Measurements from ENCODE around the gene STXBP1. TPM values are rescaled to one million over a fixed set of nuclear protein-coding genes. Genes with fewer than 3 reads are reported as not detected.

The STXBP1 gene
- total RNA-seq, 1 donor from 2014 or later: 5.2 TPM

- peak overlapping the region; percentile 23 to 64 (median 59) for H3K4me3 ChIP-seq (ENCODE audit: low read length in 3 of 3)
These were observed 87.1 kb downstream of the STXBP1 start for GRCh38 chr9:127698985-127699670.

GRCh38 chr9:127700140-127700539, 88.1 kb downstream of the STXBP1 start:
- Histone ChIP-seq H3K9ac (ENCODE audit: low read depth in 1 of 3, low read length in 3 of 3) (peak overlapping the region in 2 of 3 donors; percentile 35 to 57), H3K9me3 (ENCODE audit: control insufficient read depth in 3 of 3, low read length in 3 of 3) (no peaks in the 10 kb centered on the region), H3K4me1 (ENCODE audit: control insufficient read depth in 3 of 3, insufficient read depth in 3 of 3, low read length in 3 of 3) (peaks cover 10 to 22% (median 21%) of the 10 kb centered on the region in 3 donors), H3K27ac (ENCODE audit: low read depth, low read length) (peak overlapping the region; percentile 95), H3K36me3 (ENCODE audit: control insufficient read depth in 3 of 3, insufficient read depth in 3 of 3, low read length in 3 of 3) (no peaks in the 10 kb centered on the region), H3K4me3 (ENCODE audit: low read length in 3 of 3) (no peak overlapping the region), H3K27me3 (ENCODE audit: control insufficient read depth in 3 of 3, insufficient read depth in 3 of 3, low read length in 3 of 3) (peaks cover 0 to under 1% (median 0%) of the 10 kb centered on the region in 3 donors)

More at GRCh38 chr9:127698985-127699670, 87.1 kb downstream of the STXBP1 start:
- peak overlapping the region; percentile 95 for H3K27ac ChIP-seq (ENCODE audit: low read depth, low read length)
- H3K27me3 ChIP-seq (ENCODE audit: control insufficient read depth in 3 of 3, insufficient read depth in 3 of 3, low read length in 3 of 3): no peaks in the 10 kb centered on the region
- peaks cover 10 to 22% (median 21%) of the 10 kb centered on the region in 3 donors for H3K4me1 ChIP-seq (ENCODE audit: control insufficient read depth in 3 of 3, insufficient read depth in 3 of 3, low read length in 3 of 3)
- no peaks in the 10 kb centered on the region for H3K9me3 ChIP-seq (ENCODE audit: control insufficient read depth in 3 of 3, low read length in 3 of 3)
- H3K9ac ChIP-seq (ENCODE audit: low read depth in 1 of 3, low read length in 3 of 3): peak overlapping the region; percentile 51 to 74 (median 62)
- no peaks in the 10 kb centered on the region for H3K36me3 ChIP-seq (ENCODE audit: control insufficient read depth in 3 of 3, insufficient read depth in 3 of 3, low read length in 3 of 3)

GRCh38 chr9:127700594-127701255, 88.6 kb downstream of the STXBP1 start:
- H3K9ac ChIP-seq (ENCODE audit: low read depth in 1 of 3, low read length in 3 of 3): peak overlapping the region in 1 of 3 donors; percentile 35
- H3K27ac ChIP-seq (ENCODE audit: low read depth, low read length): peak overlapping the region; percentile 95
- peaks cover 0 to 4% (median 0%) of the 10 kb centered on the region in 3 donors for H3K27me3 ChIP-seq (ENCODE audit: control insufficient read depth in 3 of 3, insufficient read depth in 3 of 3, low read length in 3 of 3)
- no peak overlapping the region for H3K4me3 ChIP-seq (ENCODE audit: low read length in 3 of 3)
- H3K36me3 ChIP-seq (ENCODE audit: control insufficient read depth in 3 of 3, insufficient read depth in 3 of 3, low read length in 3 of 3): no peaks in the 10 kb centered on the region
- H3K4me1 ChIP-seq (ENCODE audit: control insufficient read depth in 3 of 3, insufficient read depth in 3 of 3, low read length in 3 of 3): peaks cover 10 to 22% (median 21%) of the 10 kb centered on the region in 3 donors
- no peaks in the 10 kb centered on the region for H3K9me3 ChIP-seq (ENCODE audit: control insufficient read depth in 3 of 3, low read length in 3 of 3)

- H3K27me3 ChIP-seq (ENCODE audit: control insufficient read depth in 3 of 3, insufficient read depth in 3 of 3, low read length in 3 of 3): peaks cover 0 to 4% (median 0%) of the 10 kb centered on the region in 3 donors
- H3K9ac ChIP-seq (ENCODE audit: low read depth in 1 of 3, low read length in 3 of 3): no peak overlapping the region
- H3K36me3 ChIP-seq (ENCODE audit: control insufficient read depth in 3 of 3, insufficient read depth in 3 of 3, low read length in 3 of 3): no peaks in the 10 kb centered on the region
- no peak overlapping the region for H3K4me3 ChIP-seq (ENCODE audit: low read length in 3 of 3)
- no peaks in the 10 kb centered on the region for H3K9me3 ChIP-seq (ENCODE audit: control insufficient read depth in 3 of 3, low read length in 3 of 3)
- H3K27ac ChIP-seq (ENCODE audit: low read depth, low read length): no peak overlapping the region
- H3K4me1 ChIP-seq (ENCODE audit: control insufficient read depth in 3 of 3, insufficient read depth in 3 of 3, low read length in 3 of 3): peaks cover 10 to 22% (median 21%) of the 10 kb centered on the region in 3 donors
These were observed 91.3 kb downstream of the STXBP1 start for GRCh38 chr9:127703289-127703946.

GRCh38 chr9:127705577-127706379, 93.7 kb downstream of the STXBP1 start:
- Histone ChIP-seq H3K27me3 (ENCODE audit: control insufficient read depth in 3 of 3, insufficient read depth in 3 of 3, low read length in 3 of 3) (peaks cover 0 to 4% (median 0%) of the 10 kb centered on the region in 3 donors), H3K27ac (ENCODE audit: low read depth, low read length) (no peak overlapping the region), H3K4me3 (ENCODE audit: low read length in 3 of 3) (no peak overlapping the region), H3K9me3 (ENCODE audit: control insufficient read depth in 3 of 3, low read length in 3 of 3) (no peaks in the 10 kb centered on the region), H3K9ac (ENCODE audit: low read depth in 1 of 3, low read length in 3 of 3) (no peak overlapping the region), H3K36me3 (ENCODE audit: control insufficient read depth in 3 of 3, insufficient read depth in 3 of 3, low read length in 3 of 3) (no peaks in the 10 kb centered on the region), H3K4me1 (ENCODE audit: control insufficient read depth in 3 of 3, insufficient read depth in 3 of 3, low read length in 3 of 3) (peaks cover 0 to 3% (median under 1%) of the 10 kb centered on the region in 3 donors)

GRCh38 chr9:127706836-127707241, 94.8 kb downstream of the STXBP1 start, which contains the start of gene CFAP157:
CFAP157 (plus strand) TSS chr9:127706988; CDS start chr9:127707032, 44 bp downstream.
- H3K9ac ChIP-seq (ENCODE audit: low read depth in 1 of 3, low read length in 3 of 3): no peak within 1 kb of the TSS
- peaks cover 0 to 4% (median 0%) of the 10 kb centered on the region in 3 donors for H3K27me3 ChIP-seq (ENCODE audit: control insufficient read depth in 3 of 3, insufficient read depth in 3 of 3, low read length in 3 of 3)
- H3K9me3 ChIP-seq (ENCODE audit: control insufficient read depth in 3 of 3, low read length in 3 of 3): no peaks in the 10 kb centered on the region
- no peaks in the 10 kb centered on the region for H3K36me3 ChIP-seq (ENCODE audit: control insufficient read depth in 3 of 3, insufficient read depth in 3 of 3, low read length in 3 of 3)
- no peaks in the 10 kb centered on the region for H3K4me1 ChIP-seq (ENCODE audit: control insufficient read depth in 3 of 3, insufficient read depth in 3 of 3, low read length in 3 of 3)
- no peak within 1 kb of the TSS for H3K27ac ChIP-seq (ENCODE audit: low read depth, low read length)
- no peak within 1 kb of the TSS for H3K4me3 ChIP-seq (ENCODE audit: low read length in 3 of 3)

- H3K9me3 ChIP-seq (ENCODE audit: control insufficient read depth in 3 of 3, low read length in 3 of 3): no peaks in the 10 kb centered on the region
- H3K36me3 ChIP-seq (ENCODE audit: control insufficient read depth in 3 of 3, insufficient read depth in 3 of 3, low read length in 3 of 3): no peaks in the 10 kb centered on the region
- H3K9ac ChIP-seq (ENCODE audit: low read depth in 1 of 3, low read length in 3 of 3): no peak overlapping the region
- no peaks in the 10 kb centered on the region for H3K4me1 ChIP-seq (ENCODE audit: control insufficient read depth in 3 of 3, insufficient read depth in 3 of 3, low read length in 3 of 3)
- no peak overlapping the region for H3K27ac ChIP-seq (ENCODE audit: low read depth, low read length)
- H3K4me3 ChIP-seq (ENCODE audit: low read length in 3 of 3): no peak overlapping the region
- H3K27me3 ChIP-seq (ENCODE audit: control insufficient read depth in 3 of 3, insufficient read depth in 3 of 3, low read length in 3 of 3): peaks cover 0 to 4% (median 0%) of the 10 kb centered on the region in 3 donors
These were observed 95.7 kb downstream of the STXBP1 start for GRCh38 chr9:127707766-127708165.

GRCh38 chr9:127708952-127709587, 97.0 kb downstream of the STXBP1 start:
- H3K4me3 ChIP-seq (ENCODE audit: low read length in 3 of 3): no peak overlapping the region
- H3K4me1 ChIP-seq (ENCODE audit: control insufficient read depth in 3 of 3, insufficient read depth in 3 of 3, low read length in 3 of 3): peaks cover under 1 to 2% (median under 1%) of the 10 kb centered on the region in 3 donors
- peaks cover 0 to 4% (median 0%) of the 10 kb centered on the region in 3 donors for H3K27me3 ChIP-seq (ENCODE audit: control insufficient read depth in 3 of 3, insufficient read depth in 3 of 3, low read length in 3 of 3)
- no peaks in the 10 kb centered on the region for H3K36me3 ChIP-seq (ENCODE audit: control insufficient read depth in 3 of 3, insufficient read depth in 3 of 3, low read length in 3 of 3)
- H3K27ac ChIP-seq (ENCODE audit: low read depth, low read length): no peak overlapping the region
- H3K9ac ChIP-seq (ENCODE audit: low read depth in 1 of 3, low read length in 3 of 3): no peak overlapping the region
- H3K9me3 ChIP-seq (ENCODE audit: control insufficient read depth in 3 of 3, low read length in 3 of 3): no peaks in the 10 kb centered on the region

- peaks cover 6 to 12% (median 9%) of the 10 kb centered on the region in 3 donors for H3K4me1 ChIP-seq (ENCODE audit: control insufficient read depth in 3 of 3, insufficient read depth in 3 of 3, low read length in 3 of 3)
- H3K9ac ChIP-seq (ENCODE audit: low read depth in 1 of 3, low read length in 3 of 3): no peak overlapping the region
- H3K27ac ChIP-seq (ENCODE audit: low read depth, low read length): no peak overlapping the region
- peaks cover 0 to 2% (median 0%) of the 10 kb centered on the region in 3 donors for H3K27me3 ChIP-seq (ENCODE audit: control insufficient read depth in 3 of 3, insufficient read depth in 3 of 3, low read length in 3 of 3)
- no peak overlapping the region for H3K4me3 ChIP-seq (ENCODE audit: low read length in 3 of 3)
- no peaks in the 10 kb centered on the region for H3K9me3 ChIP-seq (ENCODE audit: control insufficient read depth in 3 of 3, low read length in 3 of 3)
- H3K36me3 ChIP-seq (ENCODE audit: control insufficient read depth in 3 of 3, insufficient read depth in 3 of 3, low read length in 3 of 3): no peaks in the 10 kb centered on the region
These were observed 98.2 kb downstream of the STXBP1 start for GRCh38 chr9:127710204-127710783.

All from skeletal muscle tissue (tissue), 4 donors.